ENCODE results near the gene ZNF592. TPM values are rescaled to one million over a fixed set of nuclear protein-coding genes. Genes with fewer than 3 reads are reported as not detected.
A peak's percentile ranks its signal among the peaks of the same experiment; 100 is the strongest.

The ZNF592 gene
- total and polyA plus RNA-seq, 9 of the 15 experiments (the other 6 are each of a cell fraction or from before 2014, with no cell fraction given) = 0.88 to 23.8 (median 7.4) TPM

DNA sequence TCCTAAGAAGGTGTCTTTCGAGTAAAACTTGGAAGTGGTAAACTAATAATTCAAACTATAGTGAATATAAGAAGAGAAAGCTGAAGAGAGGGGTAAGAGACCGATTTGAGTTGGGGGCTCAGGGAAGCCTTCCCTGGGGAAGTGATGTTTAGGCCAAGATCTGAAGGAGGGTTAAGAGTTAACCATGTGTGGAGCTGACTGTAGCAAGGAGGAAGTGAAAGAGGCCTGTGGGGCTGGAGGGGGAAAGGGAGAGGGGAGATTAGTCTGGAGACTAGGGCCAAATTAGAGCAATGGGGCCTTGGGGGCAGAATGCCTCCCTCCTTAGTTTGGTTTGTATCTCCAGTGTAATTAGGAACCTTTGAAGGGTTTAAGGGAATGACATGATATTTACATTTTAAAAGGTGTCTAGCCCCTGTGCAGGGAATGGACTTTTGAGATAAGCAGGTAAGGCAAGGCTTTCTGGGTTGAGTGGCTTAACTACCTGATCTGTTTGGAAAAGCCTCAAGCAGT, 2.2 kb downstream of the ZNF592 start (continued):
- TF ChIP-seq, protein P1, sequence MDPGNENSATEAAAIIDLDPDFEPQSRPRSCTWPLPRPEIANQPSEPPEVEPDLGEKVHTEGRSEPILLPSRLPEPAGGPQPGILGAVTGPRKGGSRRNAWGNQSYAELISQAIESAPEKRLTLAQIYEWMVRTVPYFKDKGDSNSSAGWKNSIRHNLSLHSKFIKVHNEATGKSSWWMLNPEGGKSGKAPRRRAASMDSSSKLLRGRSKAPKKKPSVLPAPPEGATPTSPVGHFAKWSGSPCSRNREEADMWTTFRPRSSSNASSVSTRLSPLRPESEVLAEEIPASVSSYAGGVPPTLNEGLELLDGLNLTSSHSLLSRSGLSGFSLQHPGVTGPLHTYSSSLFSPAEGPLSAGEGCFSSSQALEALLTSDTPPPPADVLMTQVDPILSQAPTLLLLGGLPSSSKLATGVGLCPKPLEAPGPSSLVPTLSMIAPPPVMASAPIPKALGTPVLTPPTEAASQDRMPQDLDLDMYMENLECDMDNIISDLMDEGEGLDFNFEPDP (CRISPR knock-in tag; IDR thresholded peaks at IDR 0.05) = no peak
- peak; percentile 91 for TF ChIP-seq SPI1 (IDR thresholded peaks at IDR 0.05; ENCODE audit: borderline replicate concordance, low read depth, low read length)
- TF ChIP-seq PHTF2 (CRISPR knock-in tag; IDR thresholded peaks at IDR 0.05) = no peak
- no peak for TF ChIP-seq ZKSCAN8 (CRISPR knock-in tag; IDR thresholded peaks at IDR 0.05)
- TF ChIP-seq HDAC1 (IDR thresholded peaks at IDR 0.05) = 0 out of 4 replicates have a peak, but pooled peaks of 1 of the 2 experiments have one; percentile 44
- TF ChIP-seq ZNF24 (IDR thresholded peaks at IDR 0.05) = no peak
- TF ChIP-seq L3MBTL2 (IDR thresholded peaks at IDR 0.05) = no peak
- peak; percentile 48; the same call in 1 of the 2 replicates for TF ChIP-seq ZBTB7A (IDR thresholded peaks at IDR 0.05; ENCODE audit: borderline replicate concordance, control insufficient read depth, low read depth, low read length)
- no peak for TF ChIP-seq SRSF3 (IDR thresholded peaks at IDR 0.05; ENCODE audit: insufficient read depth, low read length)
- TF ChIP-seq, protein P2, sequence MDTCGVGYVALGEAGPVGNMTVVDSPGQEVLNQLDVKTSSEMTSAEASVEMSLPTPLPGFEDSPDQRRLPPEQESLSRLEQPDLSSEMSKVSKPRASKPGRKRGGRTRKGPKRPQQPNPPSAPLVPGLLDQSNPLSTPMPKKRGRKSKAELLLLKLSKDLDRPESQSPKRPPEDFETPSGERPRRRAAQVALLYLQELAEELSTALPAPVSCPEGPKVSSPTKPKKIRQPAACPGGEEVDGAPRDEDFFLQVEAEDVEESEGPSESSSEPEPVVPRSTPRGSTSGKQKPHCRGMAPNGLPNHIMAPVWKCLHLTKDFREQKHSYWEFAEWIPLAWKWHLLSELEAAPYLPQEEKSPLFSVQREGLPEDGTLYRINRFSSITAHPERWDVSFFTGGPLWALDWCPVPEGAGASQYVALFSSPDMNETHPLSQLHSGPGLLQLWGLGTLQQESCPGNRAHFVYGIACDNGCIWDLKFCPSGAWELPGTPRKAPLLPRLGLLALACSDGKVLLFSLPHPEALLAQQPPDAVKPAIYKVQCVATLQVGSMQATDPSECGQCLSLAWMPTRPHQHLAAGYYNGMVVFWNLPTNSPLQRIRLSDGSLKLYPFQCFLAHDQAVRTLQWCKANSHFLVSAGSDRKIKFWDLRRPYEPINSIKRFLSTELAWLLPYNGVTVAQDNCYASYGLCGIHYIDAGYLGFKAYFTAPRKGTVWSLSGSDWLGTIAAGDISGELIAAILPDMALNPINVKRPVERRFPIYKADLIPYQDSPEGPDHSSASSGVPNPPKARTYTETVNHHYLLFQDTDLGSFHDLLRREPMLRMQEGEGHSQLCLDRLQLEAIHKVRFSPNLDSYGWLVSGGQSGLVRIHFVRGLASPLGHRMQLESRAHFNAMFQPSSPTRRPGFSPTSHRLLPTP (IDR thresholded peaks at IDR 0.05; ENCODE audit: borderline replicate concordance, extremely low read depth, insufficient read length) = no peak
- TF ChIP-seq MYBL2 (IDR thresholded peaks at IDR 0.05; ENCODE audit: low read depth) = no peak
- no peak for TF ChIP-seq MYBL2 (CRISPR knock-in tag; IDR thresholded peaks at IDR 0.05; ENCODE audit: borderline replicate concordance)
- TF ChIP-seq, protein P3, sequence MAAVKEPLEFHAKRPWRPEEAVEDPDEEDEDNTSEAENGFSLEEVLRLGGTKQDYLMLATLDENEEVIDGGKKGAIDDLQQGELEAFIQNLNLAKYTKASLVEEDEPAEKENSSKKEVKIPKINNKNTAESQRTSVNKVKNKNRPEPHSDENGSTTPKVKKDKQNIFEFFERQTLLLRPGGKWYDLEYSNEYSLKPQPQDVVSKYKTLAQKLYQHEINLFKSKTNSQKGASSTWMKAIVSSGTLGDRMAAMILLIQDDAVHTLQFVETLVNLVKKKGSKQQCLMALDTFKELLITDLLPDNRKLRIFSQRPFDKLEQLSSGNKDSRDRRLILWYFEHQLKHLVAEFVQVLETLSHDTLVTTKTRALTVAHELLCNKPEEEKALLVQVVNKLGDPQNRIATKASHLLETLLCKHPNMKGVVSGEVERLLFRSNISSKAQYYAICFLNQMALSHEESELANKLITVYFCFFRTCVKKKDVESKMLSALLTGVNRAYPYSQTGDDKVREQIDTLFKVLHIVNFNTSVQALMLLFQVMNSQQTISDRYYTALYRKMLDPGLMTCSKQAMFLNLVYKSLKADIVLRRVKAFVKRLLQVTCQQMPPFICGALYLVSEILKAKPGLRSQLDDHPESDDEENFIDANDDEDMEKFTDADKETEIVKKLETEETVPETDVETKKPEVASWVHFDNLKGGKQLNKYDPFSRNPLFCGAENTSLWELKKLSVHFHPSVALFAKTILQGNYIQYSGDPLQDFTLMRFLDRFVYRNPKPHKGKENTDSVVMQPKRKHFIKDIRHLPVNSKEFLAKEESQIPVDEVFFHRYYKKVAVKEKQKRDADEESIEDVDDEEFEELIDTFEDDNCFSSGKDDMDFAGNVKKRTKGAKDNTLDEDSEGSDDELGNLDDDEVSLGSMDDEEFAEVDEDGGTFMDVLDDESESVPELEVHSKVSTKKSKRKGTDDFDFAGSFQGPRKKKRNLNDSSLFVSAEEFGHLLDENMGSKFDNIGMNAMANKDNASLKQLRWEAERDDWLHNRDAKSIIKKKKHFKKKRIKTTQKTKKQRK (IDR thresholded peaks at IDR 0.05; ENCODE audit: borderline replicate concordance, low read depth, low read length) = no peak
- TF ChIP-seq SMARCE1 (IDR thresholded peaks at IDR 0.05) = peak; percentile 61
- peak; percentile 43; the same call in 1 of the 2 replicates for TF ChIP-seq TAL1 (IDR thresholded peaks at IDR 0.05)
- no peak for TF ChIP-seq ESRRA (IDR thresholded peaks at IDR 0.05; ENCODE audit: borderline replicate concordance, low read depth)
- TF ChIP-seq FOXJ3 (CRISPR knock-in tag; IDR thresholded peaks at IDR 0.05) = no peak
- peak; percentile 19 for TF ChIP-seq BRD9 (IDR thresholded peaks at IDR 0.05; ENCODE audit: low read depth, partially characterized antibody)
- no peak for TF ChIP-seq MTA2 (IDR thresholded peaks at IDR 0.05; ENCODE audit: low read depth)
- no peak for TF ChIP-seq CBX8 (IDR thresholded peaks at IDR 0.05; ENCODE audit: borderline replicate concordance, extremely low read depth, low read depth, low read length, poor library complexity, severe bottlenecking)

Data from K562 (cell line).